A673 (cell line): ENCODE results near the gene COLEC12. TPM values are rescaled to one million over a fixed set of nuclear protein-coding genes. Genes with fewer than 3 reads are reported as not detected.
A peak's percentile ranks its signal among the peaks of the same experiment; 100 is the strongest.

Source experiments
- BruUV-seq: library from RNA; stranded (reverse); fragments of 400-500 nt; replicated peaks from 2 replicates; lab custom pipeline; 2021; lab: Mats Ljungman, UMichigan
- CTCF ChIA-PET: fragments of 300-600 bp; sonication (Branson Sonifier 250); formaldehyde crosslinking; loops from one replicate; lab custom pipeline; 2022; ENCODE audit warnings: antibody characterized with exemption; lab: Charles Lee
- POLR2A ChIA-PET: fragments of 300-600 bp; sonication (Branson Sonifier 250); formaldehyde crosslinking; loops from one replicate; lab custom pipeline; 2022; ENCODE audit warnings: antibody characterized with exemption; ENCODE audit not compliant: low non-redundant PET; lab: Charles Lee
- DNase-seq: peaks from one replicate; pipeline ENCODE4 v3.0.0-alpha.2; 2015; ENCODE audit warnings: low spot score
- H3K27ac ChIP-seq: fragments of 200-600 bp; sonication (generic); 2 replicates; pipeline ENCODE4 v1.5.1; 2016; ENCODE audit warnings: mixed run types, low read depth, mild to moderate bottlenecking, mixed read lengths, antibody characterized with exemption, low read length; ENCODE audit not compliant: poor library complexity, severe bottlenecking
- H3K27me3 ChIP-seq: fragments of 200-600 bp; sonication (generic); replicated peaks from 2 replicates; pipeline ENCODE4 v1.6.1; 2017; ENCODE audit warnings: mixed run types, low read depth, mild to moderate bottlenecking, mixed read lengths, antibody characterized with exemption, low read length; ENCODE audit not compliant: insufficient read depth, poor library complexity
- H3K36me3 ChIP-seq: fragments of 200-600 bp; sonication (generic); 2 replicates; pipeline ENCODE4 v1.6.1; 2016; ENCODE audit warnings: mixed run types, mild to moderate bottlenecking, mixed read lengths, antibody characterized with exemption, low read length; ENCODE audit not compliant: insufficient read depth, poor library complexity, severe bottlenecking
- H3K4me1 ChIP-seq: fragments of 200-600 bp; sonication (generic); 2 replicates; pipeline ENCODE4 v1.6.1; 2017; ENCODE audit warnings: mixed run types, mild to moderate bottlenecking, mixed read lengths, antibody characterized with exemption, low read length; ENCODE audit not compliant: insufficient read depth, poor library complexity, severe bottlenecking
- H3K4me3 ChIP-seq: fragments of 200-600 bp; sonication (generic); 2 replicates; pipeline ENCODE4 v1.5.1; 2016; ENCODE audit warnings: low read depth, mixed run types, mild to moderate bottlenecking, mixed read lengths, low read length; ENCODE audit not compliant: poor library complexity, severe bottlenecking
- H3K9me3 ChIP-seq: fragments of 200-600 bp; sonication (generic); 2 replicates; pipeline ENCODE4 v1.6.1; 2016; ENCODE audit warnings: mixed run types, low read depth, mild to moderate bottlenecking, mixed read lengths, antibody characterized with exemption, low read length; ENCODE audit not compliant: poor library complexity, severe bottlenecking
- EZH2 ChIP-seq: fragments of 200-600 bp; sonication (generic); IDR thresholded peaks from 2 replicates; pipeline ENCODE4 v1.6.1; 2017; ENCODE audit warnings: borderline replicate concordance, low read depth, mild to moderate bottlenecking, mixed read lengths, antibody characterized with exemption, low read length; ENCODE audit not compliant: poor library complexity, severe bottlenecking
- intact Hi-C: fragments of 100-400 bp; cut with micrococcal nuclease; formaldehyde crosslinking; loops from one replicate; pipeline ENCODE4 v1.10.0; 2022; ENCODE audit not compliant: unreplicated experiment
- total RNA-seq: library from RNA; stranded (reverse); gene quantifications from 2 replicates; pipeline ENCODE4 v1.2.3, GENCODE V29; 2021
- TF ChIP-seq, protein P1 (sequence below): fragments of 300-800, 200-600 bp; sonication (generic); conservative IDR thresholded peaks from 2 replicates; pipeline ENCODE4 v1.5.1; 2017; ENCODE audit warnings: low read depth, mild to moderate bottlenecking, antibody characterized with exemption, low read length, moderate library complexity, mixed read lengths

COLEC12 gene
- total RNA-seq, 1 experiment from 2014 or later = 0.86 TPM

DNA sequence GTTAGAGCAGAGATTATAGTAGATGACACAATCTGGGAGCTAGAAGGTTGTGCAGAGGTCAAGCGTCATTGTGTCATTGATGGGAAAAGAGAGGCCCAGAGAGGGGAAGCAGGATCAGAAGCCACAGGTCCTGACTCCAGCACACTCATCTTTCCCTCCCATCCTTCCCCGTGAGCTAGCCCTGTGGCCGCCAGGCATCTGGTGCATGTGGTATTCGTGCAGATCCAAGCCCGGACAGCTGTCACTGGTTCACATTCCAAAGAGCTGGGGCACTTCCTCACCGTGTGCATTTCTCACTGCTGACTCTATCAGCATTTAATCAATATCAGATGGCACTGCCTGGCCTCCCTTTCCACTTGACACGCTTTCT is 138.6 kb downstream of the COLEC12 start:
- peak; percentile 26 for DNase-seq
- no peak for TF ChIP-seq EZH2
- TF ChIP-seq, protein P1, sequence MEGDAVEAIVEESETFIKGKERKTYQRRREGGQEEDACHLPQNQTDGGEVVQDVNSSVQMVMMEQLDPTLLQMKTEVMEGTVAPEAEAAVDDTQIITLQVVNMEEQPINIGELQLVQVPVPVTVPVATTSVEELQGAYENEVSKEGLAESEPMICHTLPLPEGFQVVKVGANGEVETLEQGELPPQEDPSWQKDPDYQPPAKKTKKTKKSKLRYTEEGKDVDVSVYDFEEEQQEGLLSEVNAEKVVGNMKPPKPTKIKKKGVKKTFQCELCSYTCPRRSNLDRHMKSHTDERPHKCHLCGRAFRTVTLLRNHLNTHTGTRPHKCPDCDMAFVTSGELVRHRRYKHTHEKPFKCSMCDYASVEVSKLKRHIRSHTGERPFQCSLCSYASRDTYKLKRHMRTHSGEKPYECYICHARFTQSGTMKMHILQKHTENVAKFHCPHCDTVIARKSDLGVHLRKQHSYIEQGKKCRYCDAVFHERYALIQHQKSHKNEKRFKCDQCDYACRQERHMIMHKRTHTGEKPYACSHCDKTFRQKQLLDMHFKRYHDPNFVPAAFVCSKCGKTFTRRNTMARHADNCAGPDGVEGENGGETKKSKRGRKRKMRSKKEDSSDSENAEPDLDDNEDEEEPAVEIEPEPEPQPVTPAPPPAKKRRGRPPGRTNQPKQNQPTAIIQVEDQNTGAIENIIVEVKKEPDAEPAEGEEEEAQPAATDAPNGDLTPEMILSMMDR = no peak
- Histone ChIP-seq H3K27ac (no peak overlapping the region), H3K4me3 (no peak overlapping the region), H3K9me3 (no peaks in the 10 kb centered on the region), H3K4me1 (peaks cover 27% of the 10 kb centered on the region), H3K27me3 (no peaks in the 10 kb centered on the region), H3K36me3 (no peaks in the 10 kb centered on the region)
- ChIA-PET CTCF (no interaction called here), POLR2A (no interaction called here)
- BruUV-seq = no TSS peak
- intact Hi-C loops = no loop called here

DNA sequence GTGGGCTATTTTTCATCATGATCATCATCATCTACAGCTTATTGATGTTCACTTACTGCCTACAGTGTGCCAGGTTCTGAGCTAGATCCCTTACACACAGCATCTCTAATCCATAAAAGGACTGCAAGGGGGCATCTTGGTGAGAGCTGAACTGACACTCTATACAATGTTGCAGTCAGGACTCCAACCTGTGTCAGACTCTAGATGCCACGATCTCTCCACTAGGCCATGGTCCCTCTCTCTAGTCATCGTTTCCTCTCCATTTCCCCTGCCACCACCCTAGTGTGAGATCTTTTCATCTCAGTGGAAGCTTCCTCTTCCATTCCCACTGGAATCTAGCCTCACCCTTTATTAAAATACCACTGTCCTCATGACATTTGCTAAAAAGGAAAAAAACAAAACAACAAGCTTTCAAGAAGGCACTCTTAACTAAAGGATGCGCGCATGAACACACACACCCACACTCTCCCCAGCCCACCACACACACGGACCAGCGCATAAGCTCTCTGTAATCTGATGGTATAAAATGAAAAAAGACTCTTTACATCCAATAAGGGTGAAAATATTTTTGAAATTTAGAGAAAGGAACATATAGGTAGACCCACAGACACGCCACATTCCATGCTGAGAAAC is 139.3 kb downstream of the COLEC12 start:
- no peak for TF ChIP-seq EZH2
- TF ChIP-seq, protein P1 = no peak
- intact Hi-C loops = no loop called here
- DNase-seq = no peak
- Histone ChIP-seq H3K27me3 (no peaks in the 10 kb centered on the region), H3K36me3 (no peaks in the 10 kb centered on the region), H3K4me3 (no peak overlapping the region), H3K27ac (no peak overlapping the region), H3K4me1 (peaks cover 27% of the 10 kb centered on the region), H3K9me3 (no peaks in the 10 kb centered on the region)
- CTCF ChIA-PET = no interaction called here
- POLR2A ChIA-PET = no interaction called here
- BruUV-seq = no TSS peak

DNA sequence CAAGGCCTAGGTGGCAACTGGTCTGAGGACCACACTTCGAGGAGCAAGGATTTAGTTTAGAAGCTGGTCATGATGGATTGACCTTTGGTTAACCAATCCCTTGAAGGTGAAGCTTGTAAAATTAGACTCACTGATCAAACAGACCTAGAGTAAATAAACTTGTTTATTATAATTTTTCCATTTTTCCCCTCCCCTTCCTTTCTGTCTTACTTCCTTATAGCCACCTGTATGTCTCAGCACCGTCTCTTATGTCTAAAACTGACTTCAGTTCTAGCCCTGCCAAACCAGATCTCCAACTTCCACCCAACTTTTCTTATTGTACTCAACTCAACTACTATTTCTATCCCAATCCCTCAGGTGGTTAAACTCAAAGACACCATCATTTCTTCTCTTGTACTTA is 139.8 kb downstream of the COLEC12 start:
- H3K27ac ChIP-seq = no peak overlapping the region
- BruUV-seq = no TSS peak
- TF ChIP-seq, protein P1 = no peak
- TF ChIP-seq EZH2 = no peak
- POLR2A ChIA-PET = no interaction called here
- peaks cover 27% of the 10 kb centered on the region for H3K4me1 ChIP-seq
- H3K27me3 ChIP-seq = no peaks in the 10 kb centered on the region
- CTCF ChIA-PET = no interaction called here
- no peak overlapping the region for H3K4me3 ChIP-seq
- H3K9me3 ChIP-seq = no peaks in the 10 kb centered on the region
- intact Hi-C loops = no loop called here
- DNase-seq = no peak
- H3K36me3 ChIP-seq = no peaks in the 10 kb centered on the region
